ENCODE data around the gene VDAC2.
A peak's percentile ranks its signal among the peaks of the same experiment; 100 is the strongest.

The VDAC2 gene

DNA sequence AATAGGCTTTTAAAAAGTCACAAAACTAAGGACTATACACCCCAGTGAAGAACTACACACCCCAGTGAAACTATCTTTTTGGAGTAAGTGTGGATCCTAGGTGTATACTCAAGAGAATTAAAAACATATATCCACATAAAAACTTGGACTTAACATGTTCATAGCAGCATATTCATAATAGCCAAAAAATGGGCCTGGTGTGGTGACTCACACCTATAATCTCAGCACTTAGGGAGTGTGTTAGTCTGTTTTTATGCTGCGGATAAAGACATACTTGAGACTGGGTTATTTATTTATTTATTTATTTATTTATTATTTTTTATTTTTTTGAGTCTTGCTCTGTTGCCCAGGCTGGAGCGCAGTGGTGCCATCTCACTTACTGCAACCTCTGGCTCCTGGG, 44.1 kb downstream of the VDAC2 start:
- no peak for DNase-seq

DNA sequence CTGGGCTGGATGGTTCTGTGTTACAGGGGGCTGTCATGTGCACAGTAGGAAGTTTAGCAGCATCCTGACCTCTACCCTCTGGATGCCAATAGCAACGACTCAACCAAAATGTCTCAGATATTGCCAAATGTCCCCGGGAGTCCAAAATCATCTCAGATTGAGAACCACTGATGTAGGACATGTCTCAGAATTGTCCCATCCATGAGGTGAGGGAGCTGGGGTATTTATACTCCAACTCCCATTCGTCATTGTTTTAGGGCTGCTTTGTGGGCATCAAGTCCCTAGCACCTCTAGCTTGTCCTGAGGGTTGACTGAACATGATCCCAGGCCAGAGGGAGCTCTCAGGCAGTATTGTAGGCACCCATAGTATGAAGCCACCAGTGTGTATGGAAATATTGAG, 50.4 kb downstream of the VDAC2 start:
- no peak for DNase-seq

DNA sequence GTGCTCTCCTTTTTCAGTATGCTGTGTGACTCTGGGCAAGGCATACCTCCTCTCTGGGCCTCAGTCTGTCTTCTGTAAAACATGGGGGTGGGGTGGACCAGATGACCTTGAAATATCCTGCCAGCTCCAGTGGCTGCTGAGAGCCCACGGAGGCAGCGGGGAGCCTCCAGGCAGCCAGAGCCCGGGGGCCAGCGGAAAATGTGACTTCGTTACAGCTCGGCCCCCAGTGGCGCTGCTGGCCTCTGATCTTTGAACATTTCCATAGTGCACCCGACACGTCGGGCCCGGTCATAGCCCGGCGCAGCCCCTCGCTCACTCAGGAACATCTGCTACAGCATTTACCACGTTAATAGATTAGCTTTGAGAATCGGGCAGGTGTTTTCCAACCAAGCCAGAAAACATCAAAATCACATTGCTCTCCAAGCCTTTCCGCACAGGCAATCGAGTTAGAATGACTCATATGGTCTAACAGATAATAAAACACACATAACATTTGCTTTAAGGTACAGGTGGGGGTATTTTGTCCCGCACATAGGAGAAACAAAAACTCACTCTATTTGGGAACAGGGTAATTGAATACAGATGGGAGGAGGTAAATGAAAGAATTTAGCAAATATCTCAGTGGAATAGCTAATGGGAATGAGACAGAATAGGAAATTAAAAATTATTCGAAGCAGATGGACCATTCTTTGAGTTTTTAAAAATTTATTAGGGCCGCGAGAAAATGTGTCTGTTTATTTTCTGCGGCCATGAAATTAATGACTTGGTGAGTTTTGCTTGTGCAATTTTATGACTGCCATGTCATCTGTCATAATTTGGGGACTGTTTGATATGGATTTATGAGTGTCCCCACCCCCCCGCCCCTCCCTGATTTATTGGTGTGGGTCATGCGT, 51.5 kb downstream of the VDAC2 start:
- peak; percentile 33 for DNase-seq

DNA sequence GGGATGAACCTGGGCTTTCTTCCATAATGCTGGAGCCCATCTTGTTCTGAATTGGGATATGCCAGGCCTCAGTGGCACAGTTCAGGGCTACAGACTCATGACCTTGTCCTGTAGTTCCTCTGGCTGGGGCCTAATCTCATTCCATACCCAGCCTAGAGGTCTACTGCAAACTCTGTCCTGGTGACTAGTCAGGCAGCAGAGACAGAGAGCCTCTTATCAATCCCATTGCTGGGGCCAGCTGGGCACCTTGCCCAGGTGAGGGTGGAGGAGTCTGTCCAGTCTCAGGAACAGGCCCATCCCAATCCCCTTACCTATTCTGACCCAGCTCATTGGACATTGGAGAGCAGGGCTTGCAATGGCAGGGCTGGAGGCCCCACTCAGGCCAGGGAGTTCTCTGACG, 53.2 kb downstream of the VDAC2 start:
- no peak for DNase-seq

DNA sequence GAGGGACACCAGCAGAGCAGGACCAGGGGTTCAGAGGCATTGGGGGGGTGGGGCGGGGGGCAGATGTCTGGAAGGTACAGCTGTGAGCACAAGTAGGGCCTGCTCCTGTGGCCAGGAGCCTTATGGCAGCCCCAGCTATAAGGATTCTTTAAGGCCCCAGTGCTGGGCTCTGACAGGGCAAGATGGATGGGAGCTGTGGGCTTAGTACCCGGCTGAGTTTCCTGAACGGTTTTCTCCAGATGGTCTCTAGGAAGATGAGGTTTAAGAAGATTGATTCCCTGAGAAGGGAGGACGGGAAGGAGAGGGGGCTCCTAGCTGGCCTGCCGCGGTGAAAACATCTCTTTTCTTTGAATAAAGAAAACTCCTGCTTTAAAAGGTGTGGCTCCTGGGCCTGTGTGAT, 55.3 kb downstream of the VDAC2 start:
- no peak for DNase-seq

DNA sequence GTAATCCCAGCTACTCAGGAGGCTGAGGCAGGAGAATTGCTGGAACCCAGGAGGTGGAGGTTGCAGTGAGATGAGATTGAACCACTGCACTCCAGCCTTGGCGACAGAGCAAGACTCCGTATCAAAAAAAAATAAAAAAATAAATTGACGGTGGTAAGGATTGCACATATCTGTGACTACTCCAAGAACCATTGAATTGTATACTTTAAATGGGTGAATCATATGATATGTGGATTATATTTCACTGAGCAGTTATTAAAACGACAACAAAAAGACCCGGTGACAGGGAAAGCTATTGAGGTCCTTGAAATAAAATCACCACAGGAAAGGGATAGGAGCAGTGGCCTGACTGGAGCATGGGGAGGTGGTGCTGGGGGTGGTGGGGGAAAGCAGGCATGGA, 56.3 kb downstream of the VDAC2 start:
- no peak for DNase-seq

DNA sequence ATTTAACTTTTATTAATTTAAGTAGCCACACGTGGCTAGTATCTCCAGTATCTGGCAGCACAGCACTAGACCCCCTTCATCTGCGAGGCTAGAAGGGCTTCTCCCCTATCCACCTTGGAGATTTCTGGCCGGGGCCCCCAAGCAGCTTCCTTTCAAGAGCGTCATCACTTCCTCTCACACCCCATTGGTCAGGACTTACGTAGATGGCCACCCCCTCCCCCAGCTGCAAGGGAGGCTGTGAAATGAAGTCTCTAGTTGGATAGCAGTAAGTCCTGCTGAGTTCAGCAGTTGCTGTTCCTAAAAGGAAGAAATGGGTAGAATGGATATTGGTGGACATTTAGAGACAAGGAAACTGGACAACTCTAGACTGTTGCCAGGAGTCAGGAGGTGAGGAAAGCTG, 59.0 kb downstream of the VDAC2 start:
- no peak for DNase-seq

DNA sequence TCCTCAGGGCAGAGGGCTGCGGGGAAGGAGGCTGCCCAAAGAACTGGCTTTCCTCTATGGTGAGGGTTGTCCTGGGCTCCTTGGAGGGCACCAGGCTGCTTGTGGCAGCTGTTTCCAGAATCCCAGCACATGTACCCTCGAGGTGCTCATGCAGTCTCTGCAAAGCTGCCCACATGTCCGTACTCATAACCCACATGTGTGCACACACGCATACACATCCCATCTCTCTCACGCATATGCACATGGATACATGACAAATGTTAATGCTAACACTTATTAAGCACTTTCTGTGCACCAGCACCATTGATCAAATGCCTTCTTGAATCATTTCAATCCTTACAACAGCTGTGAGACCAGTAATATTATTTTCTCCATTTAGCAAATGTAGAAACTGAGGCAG, 61.5 kb downstream of the VDAC2 start:
- no peak for DNase-seq

DNA sequence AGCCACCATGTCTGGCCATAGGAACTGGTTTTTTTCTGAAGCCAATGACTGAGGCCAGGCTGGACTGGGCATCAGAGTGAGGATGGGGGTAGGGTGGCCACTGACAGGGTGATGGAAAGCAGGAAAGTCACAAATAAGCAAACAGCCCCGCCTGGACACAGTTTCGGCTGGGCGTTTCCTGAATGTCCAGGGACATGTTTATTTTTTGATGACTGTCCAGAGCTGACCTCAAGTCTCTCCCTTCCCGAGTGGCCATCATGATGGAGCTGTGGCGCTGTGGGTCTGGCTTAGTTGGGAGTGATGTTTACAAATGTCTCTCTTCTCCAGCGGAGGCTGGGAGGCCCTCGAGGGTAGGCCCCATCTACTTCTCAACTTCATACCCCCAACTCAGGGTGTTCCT, 62.3 kb downstream of the VDAC2 start:
- DNase-seq, result no peak

DNA sequence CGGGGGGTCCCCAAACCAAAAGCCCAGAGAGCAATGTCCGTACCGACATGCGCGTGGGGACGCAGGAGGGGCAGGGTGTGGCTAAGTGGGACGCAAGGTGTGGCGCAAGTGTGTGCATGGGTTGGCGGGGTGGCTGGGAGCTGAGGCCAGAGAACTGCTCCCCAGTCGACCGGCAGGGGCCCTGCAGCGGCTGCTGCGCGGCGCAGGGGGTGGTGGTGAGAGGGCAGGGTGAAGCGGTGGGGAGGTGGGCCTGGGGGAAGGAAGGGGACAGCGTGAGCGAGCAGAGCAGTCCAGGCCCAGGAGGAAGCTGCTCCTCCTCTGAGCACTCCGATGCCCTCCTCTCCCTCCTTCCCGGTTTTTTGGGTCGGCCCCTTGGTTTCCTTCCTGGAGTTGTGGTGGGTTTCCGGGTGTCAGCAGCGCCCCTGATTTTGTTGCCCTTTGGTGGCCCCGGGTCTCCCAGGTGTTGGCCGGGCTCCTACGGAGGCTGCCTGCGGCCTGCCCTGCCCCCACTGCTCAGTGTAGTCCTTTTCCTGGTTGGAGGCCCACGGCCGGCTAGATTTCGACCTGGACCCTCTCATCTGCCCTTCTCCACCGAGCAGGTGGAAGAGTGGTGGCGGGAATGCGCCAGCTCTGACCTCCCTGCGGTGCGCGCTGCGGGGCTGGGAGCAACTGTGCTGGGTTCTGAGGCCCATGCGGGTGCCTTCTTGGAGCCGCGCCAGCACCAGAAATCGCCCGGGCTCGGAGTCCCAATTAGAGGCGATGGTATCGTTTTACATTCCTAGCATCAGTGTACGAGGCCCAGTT, 65.7 kb downstream of the VDAC2 start:
- no peak for DNase-seq

DNA sequence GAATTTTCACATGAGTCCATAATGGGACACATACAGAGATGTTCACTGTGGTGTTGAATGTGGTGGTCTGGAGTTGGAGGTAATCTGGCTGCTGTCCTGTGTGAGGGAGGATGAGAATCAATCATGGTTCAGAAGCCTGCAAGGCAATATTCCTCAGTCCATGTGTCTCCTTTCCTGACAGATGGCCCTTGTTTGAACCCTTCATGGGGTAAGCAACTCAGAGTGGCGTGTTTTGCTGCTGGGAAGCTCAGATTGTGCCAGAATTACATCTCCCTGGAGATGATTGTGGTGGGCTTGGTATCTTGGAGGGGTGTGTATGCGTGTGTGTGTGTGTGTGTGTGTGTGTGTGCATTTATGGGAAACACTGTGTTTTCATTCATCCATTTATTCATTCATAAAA, 69.6 kb downstream of the VDAC2 start:
- no peak for DNase-seq

All from NCI-H1694 treated with DMSO at 0.1 percent for 48 hours (cell line).